Measurements from ENCODE around the gene NUMA1.

NUMA1 gene

DNA sequence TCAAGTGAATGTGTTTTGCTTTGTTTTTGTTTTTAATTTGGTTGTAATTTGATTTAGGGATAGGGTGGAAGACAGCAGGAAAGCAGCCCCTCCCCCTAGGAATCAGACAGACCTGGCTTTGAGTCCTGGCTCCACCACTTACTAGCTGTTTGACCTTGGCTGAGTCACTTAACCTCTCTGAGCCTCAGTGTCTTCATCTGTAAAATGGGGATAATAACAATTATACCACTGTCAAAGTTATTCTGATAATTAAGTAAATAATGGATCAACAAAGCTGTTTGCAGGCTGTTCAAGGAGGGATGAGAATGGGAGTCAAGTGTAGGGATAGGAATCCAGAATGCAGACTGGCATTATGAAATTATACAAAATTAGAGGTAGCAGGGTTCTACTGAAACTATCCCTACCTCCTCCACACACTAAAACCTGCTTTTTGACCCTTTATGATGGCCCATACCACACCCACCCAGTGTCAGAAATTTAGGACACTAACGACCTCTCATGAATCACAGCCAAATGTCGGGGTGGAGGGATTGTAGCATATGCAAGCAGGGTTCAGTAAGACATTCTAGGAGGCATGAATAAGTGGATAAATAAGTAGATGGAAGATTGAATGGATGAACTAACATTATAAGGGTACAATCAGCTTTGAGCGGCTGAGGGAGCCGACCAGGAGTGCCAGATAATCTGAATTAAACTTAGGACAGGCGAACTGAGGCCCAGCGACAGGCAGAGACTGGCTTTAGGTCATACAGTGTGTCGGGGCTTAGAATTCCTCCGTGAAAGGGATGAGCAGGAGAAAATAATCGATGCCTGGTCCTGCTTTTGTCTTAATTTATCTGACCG lies 31.2 kb upstream of the NUMA1 start:
- peak; percentile 3 for ATAC-seq
- Mint-ChIP-seq H3K4me1 (peaks cover 17% of the 10 kb centered on the region), H3K9me3 (peaks cover 0 to 6% of the 10 kb centered on the region in 2 donors), H3K4me3 (peak overlapping the region; percentile 88 to 96), H3K27ac (peak overlapping the region; percentile 98 to 100), H3K27me3 (no peaks in the 10 kb centered on the region)
- no peak for DNase-seq

DNA sequence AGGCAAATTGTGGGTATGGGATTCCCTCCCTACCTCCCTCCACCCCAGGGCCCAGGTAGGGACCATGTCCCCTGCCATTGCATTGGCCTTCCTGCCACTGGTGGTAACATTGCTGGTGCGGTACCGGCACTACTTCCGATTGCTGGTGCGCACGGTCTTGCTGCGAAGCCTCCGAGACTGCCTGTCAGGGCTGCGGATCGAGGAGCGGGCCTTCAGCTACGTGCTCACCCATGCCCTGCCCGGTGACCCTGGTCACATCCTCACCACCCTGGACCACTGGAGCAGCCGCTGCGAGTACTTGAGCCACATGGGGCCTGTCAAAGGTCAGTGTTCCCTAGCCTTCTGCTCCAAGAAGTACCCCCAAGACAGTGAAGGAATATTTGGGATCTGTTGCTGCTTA lies 25.5 kb upstream of the NUMA1 start, which contains the start of gene TOMT:
TSS of gene TOMT (plus strand) at position 37 of the 400 bp plus-strand sequence. CDS start at position 65, 28 bp downstream.
- H3K27me3 Mint-ChIP-seq, result no peaks in the 10 kb centered on the region
- peaks cover 33% of the 10 kb centered on the region for H3K4me1 Mint-ChIP-seq
- peak within 1 kb of the TSS in 1 of 2 donors; percentile 42 for H3K27ac Mint-ChIP-seq
- H3K4me3 Mint-ChIP-seq, result no peak within 1 kb of the TSS
- no peaks in the 10 kb centered on the region for H3K9me3 Mint-ChIP-seq
- ATAC-seq (no peak), DNase-seq (no peak)

DNA sequence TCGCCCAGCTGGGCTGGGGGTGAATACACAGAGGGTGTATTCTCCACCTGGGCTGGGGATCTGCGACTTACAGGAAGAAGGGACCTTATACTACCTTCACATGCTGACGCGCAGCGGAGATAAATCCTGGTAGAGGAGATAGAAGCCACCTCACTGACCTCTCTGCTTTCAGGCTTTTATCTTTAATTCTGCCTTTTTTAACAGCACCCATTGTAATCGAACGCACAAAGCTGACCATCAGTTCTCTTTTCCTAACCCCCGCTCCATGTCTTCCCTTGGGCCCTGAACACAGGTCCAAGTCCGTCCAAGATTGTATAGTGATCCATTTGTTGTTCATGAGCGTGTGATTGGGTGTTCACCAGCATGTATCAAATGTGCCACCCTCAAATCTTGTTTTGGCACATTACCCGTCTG lies 23.4 kb upstream of the NUMA1 start:
- Mint-ChIP-seq H3K4me3 (peak overlapping the region; percentile 92 to 93), H3K27me3 (no peaks in the 10 kb centered on the region), H3K4me1 (peaks cover 45% of the 10 kb centered on the region), H3K27ac (peak overlapping the region; percentile 95), H3K9me3 (no peaks in the 10 kb centered on the region)
- DNase-seq (no peak), ATAC-seq (no peak)

DNA sequence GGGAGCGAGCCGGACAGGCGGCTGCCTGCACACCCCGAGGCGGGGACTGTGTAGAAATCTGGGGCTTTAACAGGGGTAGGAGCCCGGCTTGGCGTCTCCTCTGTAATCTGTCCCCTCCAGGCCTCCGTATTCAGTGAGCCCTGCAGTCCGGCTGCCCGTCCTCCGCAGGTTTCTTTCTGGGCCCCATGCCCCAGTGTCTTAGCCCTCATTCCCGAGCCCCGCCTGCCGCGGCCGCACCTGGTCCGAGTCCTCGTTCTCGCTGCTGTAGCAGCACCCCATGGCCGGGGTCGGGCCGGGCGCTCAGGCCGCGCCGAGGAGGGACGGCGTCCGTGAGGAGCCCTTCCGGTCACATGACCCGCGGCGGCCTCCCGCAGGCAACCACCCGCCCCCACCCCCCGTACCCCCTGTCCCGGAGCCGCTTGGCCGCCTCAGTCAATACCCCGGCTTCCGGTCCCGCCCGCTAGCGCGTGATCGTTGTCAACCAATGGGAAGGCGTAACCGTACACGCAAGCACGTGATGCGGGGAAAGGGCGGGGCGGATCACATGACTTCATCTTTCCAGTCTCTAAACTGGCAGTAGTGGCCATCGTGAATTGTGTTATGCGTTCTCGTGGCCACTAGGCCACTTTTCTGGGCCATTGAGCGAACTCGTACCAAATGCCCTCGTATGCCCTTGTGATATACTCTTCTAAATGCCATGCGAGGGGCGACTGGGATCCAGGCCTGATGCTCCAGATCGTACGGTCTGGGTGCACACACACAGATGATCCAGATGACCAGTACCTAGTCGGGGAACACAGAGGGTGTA lies 22.8 kb upstream of the NUMA1 start, which contains the start of gene LAMTOR1:
TSS of gene LAMTOR1 (minus strand) at position 352 of the 808 bp plus-strand sequence. CDS start at position 279, 73 bp downstream.
- peak; percentile 97 for ATAC-seq
- H3K27me3 Mint-ChIP-seq, result no peaks in the 10 kb centered on the region
- peaks cover 45% of the 10 kb centered on the region for H3K4me1 Mint-ChIP-seq

DNA sequence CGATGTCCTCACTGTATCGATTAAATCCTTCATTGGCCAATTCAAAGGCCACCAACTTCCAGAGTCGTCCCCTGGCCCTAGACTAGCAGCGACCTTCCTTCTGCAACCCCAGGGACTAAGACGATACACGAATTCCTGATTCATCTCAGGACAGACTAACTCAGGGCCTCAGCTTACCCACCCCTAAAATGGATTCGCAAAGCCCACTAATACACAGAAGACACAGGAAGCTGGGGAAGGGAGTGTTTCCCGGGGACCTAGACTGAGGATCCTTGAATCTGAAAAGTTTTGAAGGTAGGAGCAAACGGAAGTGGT lies 22.2 kb upstream of the NUMA1 start:
- H3K27me3 Mint-ChIP-seq, result no peaks in the 10 kb centered on the region
- H3K4me1 Mint-ChIP-seq, result peaks cover 45% of the 10 kb centered on the region

More for the DNA sequence above, 22.8 kb upstream of the NUMA1 start, which contains the start of gene LAMTOR1:
- Mint-ChIP-seq H3K4me3 (peak within 1 kb of the TSS; percentile 92 to 93), H3K27ac (peak within 1 kb of the TSS; percentile 95), H3K9me3 (no peaks in the 10 kb centered on the region)
- peak; percentile 96 to 98 for DNase-seq

DNA sequence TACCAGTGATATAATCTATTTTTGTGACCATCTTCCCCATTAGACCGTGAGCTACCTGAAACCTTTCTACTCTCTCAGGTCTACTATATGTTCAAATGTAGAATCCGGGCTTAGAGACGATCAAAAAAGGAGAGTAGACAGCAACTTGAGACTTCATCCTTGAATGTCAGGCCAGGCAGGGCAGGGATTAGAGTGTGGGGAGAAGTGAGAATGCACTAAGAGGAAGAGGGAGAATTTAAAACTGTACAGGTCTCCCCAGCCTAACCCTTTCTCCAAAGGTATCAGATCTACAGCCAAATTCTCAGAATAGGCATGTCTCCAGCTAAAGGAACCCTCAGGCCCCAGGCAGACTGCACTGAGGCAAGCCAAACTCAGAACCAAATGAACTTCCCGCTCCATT lies 21.8 kb upstream of the NUMA1 start:
- Mint-ChIP-seq H3K27me3 (no peaks in the 10 kb centered on the region), H3K4me3 (peak overlapping the region; percentile 92 to 93), H3K9me3 (no peaks in the 10 kb centered on the region), H3K27ac (peak overlapping the region; percentile 95), H3K4me1 (peaks cover 45% of the 10 kb centered on the region)
- ATAC-seq (no peak), DNase-seq (no peak)

More for the DNA sequence above, 22.2 kb upstream of the NUMA1 start:
- DNase-seq, result no peak
- Mint-ChIP-seq H3K9me3 (no peaks in the 10 kb centered on the region), H3K27ac (peak overlapping the region; percentile 95), H3K4me3 (peak overlapping the region; percentile 92 to 93)
- no peak for ATAC-seq

DNA sequence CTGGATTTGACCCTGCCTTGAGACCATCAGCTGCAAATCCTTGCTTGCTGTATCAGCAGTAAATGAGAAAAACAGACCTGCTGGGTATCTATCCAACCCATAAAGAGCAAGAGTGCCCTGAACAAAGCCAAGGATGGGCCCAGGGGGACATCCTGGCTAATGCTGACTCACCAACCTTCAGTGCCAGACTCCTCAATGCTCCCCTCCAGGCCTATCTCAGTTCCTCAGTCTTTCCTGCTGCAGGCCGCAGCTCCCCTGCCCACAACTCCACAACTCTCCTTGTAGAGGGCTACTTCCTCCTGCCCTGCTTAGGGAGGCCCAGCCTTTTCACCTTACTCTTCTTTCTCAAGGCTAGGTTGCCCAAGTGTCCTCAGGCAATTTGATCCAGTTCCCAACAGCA lies 20.1 kb upstream of the NUMA1 start:
- Mint-ChIP-seq H3K4me3 (no peak overlapping the region), H3K4me1 (peaks cover 45% of the 10 kb centered on the region), H3K27me3 (no peaks in the 10 kb centered on the region), H3K9me3 (no peaks in the 10 kb centered on the region), H3K27ac (peak overlapping the region; percentile 76 to 87)
- DNase-seq, result no peak
- ATAC-seq, result no peak

DNA sequence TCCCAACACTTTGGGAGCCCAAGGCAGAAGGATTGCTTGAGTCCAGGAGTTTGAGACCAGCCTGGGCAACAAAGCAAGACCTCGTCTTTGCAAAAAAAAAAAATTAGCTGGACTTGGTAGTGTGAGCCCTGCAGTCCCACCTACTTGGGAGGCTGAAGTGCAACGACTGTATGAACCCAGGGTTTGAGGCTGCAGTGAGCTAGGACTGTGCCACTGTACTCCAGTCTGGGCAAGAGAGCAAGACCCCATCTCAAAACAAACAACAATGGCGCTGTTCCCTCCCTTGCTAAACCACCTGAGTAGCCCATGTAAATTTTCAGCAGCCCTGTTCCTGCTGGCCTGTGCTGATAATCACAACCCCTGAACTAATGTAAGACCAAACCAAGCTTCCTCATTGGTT lies 19.7 kb upstream of the NUMA1 start:
- ATAC-seq, result no peak

DNA sequence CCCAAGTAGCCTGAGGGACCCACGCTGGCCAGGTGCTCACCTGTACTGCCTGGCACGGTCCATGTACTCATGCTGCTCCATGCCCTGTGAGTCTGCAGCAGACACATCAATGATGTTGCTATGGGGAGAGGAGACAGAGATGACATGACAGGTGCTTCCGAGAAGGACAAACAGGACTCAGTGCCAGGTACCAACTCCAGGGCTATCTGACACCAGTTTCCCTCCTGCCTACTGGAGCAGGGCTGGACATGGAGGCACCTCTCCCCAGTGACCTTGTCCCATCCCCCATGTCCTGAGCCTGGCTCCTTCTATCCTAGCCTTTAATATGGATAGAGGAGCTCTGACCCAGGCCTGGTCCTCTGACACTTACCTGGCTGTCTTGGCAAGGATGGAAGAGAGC lies 18.4 kb upstream of the NUMA1 start:
- Mint-ChIP-seq H3K27me3 (no peaks in the 10 kb centered on the region), H3K27ac (peak overlapping the region; percentile 78 to 81), H3K4me3 (no peak overlapping the region), H3K4me1 (peaks cover 37% of the 10 kb centered on the region), H3K9me3 (no peaks in the 10 kb centered on the region)
- ATAC-seq (no peak), DNase-seq (no peak)

More for the DNA sequence above, 19.7 kb upstream of the NUMA1 start:
- H3K4me1 Mint-ChIP-seq, result peaks cover 45% of the 10 kb centered on the region
- H3K27me3 Mint-ChIP-seq, result no peaks in the 10 kb centered on the region
- no peaks in the 10 kb centered on the region for H3K9me3 Mint-ChIP-seq
- DNase-seq, result no peak
- H3K4me3 Mint-ChIP-seq, result no peak overlapping the region
- no peak overlapping the region for H3K27ac Mint-ChIP-seq

DNA sequence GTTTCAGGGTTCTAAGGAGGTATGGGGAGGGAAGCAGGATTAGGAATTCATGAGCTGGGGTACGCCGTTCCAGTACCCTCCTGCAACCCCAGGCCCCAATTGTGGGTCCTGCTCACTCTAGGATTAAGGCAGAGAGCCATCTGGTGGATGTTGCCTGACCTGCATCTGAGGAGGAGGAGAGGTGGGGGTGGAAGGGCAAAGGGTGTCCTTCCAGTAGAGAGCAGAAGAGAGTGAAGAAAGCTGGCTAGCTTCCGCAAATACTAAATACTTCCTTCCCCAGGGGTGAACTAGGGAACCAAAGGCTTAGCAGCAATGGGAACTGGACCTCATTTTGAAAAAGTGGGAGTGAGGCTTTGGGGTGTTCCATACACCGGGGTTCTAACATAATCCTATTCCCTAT lies 10.9 kb upstream of the NUMA1 start:
- H3K27ac Mint-ChIP-seq, result no peak overlapping the region
- H3K9me3 Mint-ChIP-seq, result no peaks in the 10 kb centered on the region
- DNase-seq (peak; percentile 48 to 65), ATAC-seq (peak; percentile 89)
- no peaks in the 10 kb centered on the region for H3K27me3 Mint-ChIP-seq
- H3K4me3 Mint-ChIP-seq, result no peak overlapping the region
- peaks cover 10% of the 10 kb centered on the region for H3K4me1 Mint-ChIP-seq

DNA sequence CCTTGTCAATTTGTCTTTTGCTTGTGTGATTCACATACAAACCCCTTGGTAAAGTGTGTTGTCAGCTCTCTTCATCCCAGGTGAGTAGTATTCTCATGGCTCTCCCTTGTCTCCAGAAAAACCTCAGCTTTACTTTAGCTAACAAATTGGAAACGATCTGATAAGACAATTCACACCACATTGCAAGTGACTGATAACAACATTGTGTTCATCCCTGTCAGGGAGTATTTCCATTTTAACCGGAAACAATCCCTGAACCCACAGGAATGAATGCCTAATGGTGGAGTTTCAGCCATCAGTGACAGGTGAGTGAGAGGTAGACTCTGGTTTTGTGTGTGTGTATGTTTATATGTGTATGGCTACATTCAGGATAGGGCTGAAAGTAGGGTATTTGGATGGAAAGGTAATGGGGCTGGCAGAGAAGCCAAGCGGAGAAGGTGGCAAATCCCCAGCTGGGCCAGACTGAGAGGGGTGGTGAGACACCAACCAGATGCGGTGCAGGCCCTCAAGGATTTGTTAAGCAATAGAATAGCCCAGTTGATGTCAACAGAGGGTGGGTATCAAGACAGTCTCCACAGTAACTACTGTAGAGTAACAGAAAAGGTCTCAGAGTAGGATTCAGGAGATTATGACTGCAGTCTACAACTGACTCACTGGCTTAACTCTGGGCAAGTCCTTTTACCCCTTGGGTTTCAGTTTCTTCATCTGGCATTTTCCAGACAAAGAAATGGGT lies 7.9 kb upstream of the NUMA1 start:
- DNase-seq (no peak), ATAC-seq (peak; percentile 53)
- peak overlapping the region in 1 of 2 donors; percentile 15 for H3K27ac Mint-ChIP-seq
- H3K4me3 Mint-ChIP-seq, result no peak overlapping the region
- no peaks in the 10 kb centered on the region for H3K9me3 Mint-ChIP-seq
- peaks cover 16% of the 10 kb centered on the region for H3K4me1 Mint-ChIP-seq
- H3K27me3 Mint-ChIP-seq, result no peaks in the 10 kb centered on the region

DNA sequence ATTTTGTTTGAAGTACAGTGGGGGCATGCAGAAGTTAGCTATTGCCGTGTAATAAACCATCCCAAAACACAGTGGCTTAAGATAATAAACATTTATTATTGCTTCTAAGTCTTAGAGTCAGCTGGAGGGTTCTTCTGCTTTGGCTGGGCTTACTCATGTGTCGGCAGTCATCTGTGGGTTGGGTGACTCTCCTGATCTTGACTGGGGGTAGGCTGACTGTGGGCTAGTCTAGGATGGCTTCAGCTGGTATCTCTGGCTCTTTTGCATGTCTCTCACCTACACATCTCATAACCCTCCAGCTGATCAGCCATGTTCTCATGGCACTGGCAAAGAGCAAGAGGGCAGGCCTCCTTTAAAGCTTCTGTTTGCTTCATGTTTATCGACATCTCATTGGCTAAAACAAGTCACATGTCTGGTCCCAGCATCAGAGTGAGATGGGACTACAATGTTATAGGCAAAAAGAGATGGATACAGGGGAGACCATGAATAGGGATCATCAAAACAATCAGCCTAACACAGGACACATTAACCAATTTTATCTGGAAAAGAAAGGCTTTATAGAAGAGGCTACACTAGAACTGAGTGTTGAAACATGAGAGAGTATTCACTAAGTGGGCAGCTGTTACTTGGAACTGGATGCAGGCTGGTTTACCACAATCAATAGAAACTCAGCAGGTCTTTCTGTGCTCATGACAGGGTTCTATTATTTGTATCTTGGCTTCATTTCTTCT lies 5.4 kb upstream of the NUMA1 start:
- H3K9me3 Mint-ChIP-seq, result no peaks in the 10 kb centered on the region
- H3K4me1 Mint-ChIP-seq, result peaks cover 26% of the 10 kb centered on the region
- no peak overlapping the region for H3K27ac Mint-ChIP-seq
- no peak for ATAC-seq
- no peaks in the 10 kb centered on the region for H3K27me3 Mint-ChIP-seq
- no peak overlapping the region for H3K4me3 Mint-ChIP-seq
- DNase-seq, result no peak

DNA sequence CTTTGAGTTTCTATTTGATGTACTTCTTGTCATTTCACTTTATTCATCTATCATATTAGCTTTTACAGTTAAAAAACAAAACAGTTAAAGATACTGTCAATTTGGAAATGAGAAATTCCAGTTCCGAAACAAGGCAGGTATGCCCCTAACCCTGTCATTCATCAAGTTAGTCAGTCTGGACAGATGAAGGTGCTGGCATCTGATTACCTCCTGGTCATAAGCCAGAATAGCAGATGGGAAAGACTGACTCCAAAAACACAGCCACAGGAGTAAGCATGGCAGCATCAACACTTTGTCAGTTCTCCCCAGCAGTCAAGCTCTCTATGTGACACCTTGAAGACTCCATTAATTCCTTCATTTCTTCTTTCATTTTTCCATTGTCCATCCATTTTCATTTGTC lies 4.6 kb upstream of the NUMA1 start:
- H3K27ac Mint-ChIP-seq, result no peak overlapping the region
- ATAC-seq (no peak), DNase-seq (no peak)
- no peaks in the 10 kb centered on the region for H3K27me3 Mint-ChIP-seq
- H3K9me3 Mint-ChIP-seq, result no peaks in the 10 kb centered on the region
- no peak overlapping the region for H3K4me3 Mint-ChIP-seq
- peaks cover 34% of the 10 kb centered on the region for H3K4me1 Mint-ChIP-seq

DNA sequence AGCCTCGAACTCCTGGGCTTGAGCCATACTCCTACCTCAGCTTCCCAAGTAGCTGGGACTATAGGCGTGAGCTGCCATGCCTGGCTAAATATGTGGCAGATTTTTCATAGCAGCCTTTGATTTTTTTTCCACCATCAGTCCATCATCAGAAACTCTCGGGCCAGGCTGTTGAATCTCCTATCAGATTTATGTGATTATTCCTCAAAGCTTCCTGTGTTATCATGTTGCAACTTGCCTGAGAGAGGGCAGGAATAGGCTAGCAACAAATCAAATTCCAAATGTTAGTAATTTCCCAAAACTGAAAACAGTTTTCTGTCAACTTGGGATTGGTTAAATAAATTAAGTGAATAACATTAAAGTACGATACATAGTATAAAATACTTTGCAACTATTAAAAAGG lies 3.7 kb upstream of the NUMA1 start:
- H3K9me3 Mint-ChIP-seq, result no peaks in the 10 kb centered on the region
- no peak overlapping the region for H3K27ac Mint-ChIP-seq
- ATAC-seq, result no peak
- peaks cover 43% of the 10 kb centered on the region for H3K4me1 Mint-ChIP-seq
- DNase-seq, result no peak
- no peak overlapping the region for H3K4me3 Mint-ChIP-seq
- H3K27me3 Mint-ChIP-seq, result no peaks in the 10 kb centered on the region

DNA sequence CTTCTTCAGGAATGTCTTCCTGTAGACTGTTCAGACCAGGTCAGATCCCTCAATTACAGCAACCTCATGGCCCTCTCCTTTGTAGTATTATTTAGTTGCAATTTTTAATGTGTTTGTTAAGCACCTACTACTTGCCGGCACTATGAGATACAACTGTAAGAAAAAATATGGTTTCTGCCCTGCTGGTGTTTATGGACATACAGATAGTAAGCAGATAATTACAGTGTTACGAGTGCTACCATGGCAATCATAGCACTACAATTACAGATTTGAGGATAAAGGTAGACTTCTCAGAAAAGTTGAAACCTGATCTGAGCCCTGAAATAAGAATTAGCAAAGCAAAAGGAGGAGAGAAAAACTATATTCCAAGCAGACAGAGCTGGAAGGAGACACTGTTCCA lies 3.1 kb upstream of the NUMA1 start:
- ATAC-seq (no peak), DNase-seq (no peak)
- no peaks in the 10 kb centered on the region for H3K9me3 Mint-ChIP-seq
- H3K4me1 Mint-ChIP-seq, result peaks cover 50% of the 10 kb centered on the region
- H3K27me3 Mint-ChIP-seq, result no peaks in the 10 kb centered on the region
- H3K27ac Mint-ChIP-seq, result no peak overlapping the region
- no peak overlapping the region for H3K4me3 Mint-ChIP-seq

All from stimulated activated naive CD8-positive, alpha-beta T cell treated with anti-CD3 and anti-CD28 coated beads, Interleukin-15, amount 100 ng/mL, for 72 hours (primary cell).